GM19324 (cell line): ENCODE data around the gene EFCAB8.

Experiments used
- ATAC-seq: cut with Tn5 transposase; IDR thresholded peaks from one replicate; pipeline ENCODE4 v1.9.1; 2021; ENCODE audit warnings: mild to moderate bottlenecking, moderate library complexity; ENCODE audit not compliant: unreplicated experiment, low FRiP score

EFCAB8 gene, protein sequence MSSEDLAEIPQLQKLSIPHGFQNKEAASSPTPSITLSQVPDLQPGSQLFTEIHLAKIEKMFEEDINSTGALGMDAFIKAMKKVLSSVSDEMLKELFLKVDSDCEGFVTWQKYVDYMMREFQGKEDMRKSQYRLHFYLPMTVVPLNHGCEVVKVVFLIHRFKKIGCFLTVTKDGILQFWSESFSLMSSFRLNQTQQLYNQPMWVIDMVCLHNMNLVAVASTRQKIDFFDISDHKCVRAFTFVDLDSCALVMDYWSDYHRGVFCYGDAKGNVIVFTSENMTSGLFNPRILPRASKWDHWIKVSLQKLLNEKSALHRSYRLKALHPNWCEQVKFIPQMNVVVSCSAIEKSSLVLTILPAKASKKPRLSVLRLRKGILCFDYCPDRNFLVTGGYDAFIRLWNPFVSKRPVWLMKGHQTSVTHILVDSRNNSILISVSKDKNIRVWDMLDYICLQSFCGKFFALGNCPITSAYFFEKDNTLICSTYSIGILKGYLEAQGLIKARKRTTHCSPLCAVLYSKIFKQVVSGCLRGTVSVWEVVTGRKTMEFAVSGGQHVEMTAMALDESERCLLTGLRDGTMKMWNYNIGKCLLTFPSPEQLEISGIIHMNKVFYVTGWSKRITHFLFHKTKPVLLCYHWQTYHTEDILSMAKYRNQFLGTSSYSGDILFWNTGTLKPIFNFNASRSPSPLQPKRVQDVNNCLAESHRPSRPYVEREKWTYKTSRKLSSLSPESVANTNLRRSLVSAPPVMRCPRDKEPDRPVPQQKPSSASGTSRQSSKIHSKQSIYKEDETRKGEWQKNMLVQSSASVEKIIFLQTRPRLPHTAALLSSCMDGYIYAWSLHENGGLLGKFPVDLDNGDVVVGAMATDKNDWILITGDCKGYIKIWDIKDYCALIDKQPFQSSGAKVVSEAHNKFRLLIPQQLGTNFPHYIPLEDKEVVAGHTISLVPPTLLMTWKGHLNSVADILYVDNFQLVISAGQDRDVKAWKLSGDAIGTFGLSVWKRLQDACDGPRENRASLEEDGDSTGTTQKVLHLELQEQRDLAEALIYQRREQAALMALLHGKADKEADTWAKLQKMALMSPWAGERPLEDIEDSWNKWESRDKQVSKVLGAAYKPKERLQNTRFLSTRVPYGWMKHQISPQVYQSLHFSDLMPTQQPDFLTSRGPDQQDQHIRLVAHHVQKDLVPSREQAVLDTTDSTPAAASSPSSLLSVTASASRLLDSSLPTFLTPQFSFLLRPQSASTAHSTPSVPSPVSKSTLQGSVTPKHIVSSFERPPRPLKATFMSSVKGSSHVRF

DNA sequence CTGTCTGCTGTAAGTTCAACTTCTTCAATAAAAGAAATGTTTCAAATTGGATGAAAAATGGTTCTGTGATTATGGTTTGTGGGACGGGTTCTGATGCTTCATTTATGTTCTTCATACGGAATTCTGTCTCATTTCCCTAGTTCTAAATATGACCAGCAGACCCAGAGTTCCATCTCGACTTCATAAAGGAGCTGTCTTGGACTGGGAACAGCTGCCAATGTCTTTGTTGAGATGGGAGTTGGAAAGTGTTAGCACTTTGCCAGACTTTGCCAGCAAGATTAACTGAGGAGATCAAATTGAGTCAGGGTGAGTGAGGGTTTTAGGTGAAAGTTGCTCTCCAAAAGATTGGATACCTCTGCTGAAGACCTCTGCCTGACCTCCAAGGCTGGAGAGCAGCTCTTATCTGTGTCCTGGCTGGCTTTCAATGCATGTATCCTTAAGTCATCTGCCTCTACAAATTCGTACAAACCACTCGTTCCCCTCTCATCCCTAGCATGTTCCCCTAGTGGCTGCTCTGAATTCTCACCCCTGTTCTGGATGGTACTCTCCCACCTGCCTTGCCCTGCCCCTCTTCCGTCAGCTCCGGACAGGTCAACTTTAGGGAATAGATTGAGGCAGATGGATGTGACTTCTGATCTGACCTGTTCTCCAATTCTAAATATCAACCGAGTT, at the start of gene EFCAB8:
TSS of gene EFCAB8 (plus strand) at position 223 of the 672 bp plus-strand sequence. CDS start 4,870 bp downstream, outside the sequence.
- ATAC-seq: no peak

DNA sequence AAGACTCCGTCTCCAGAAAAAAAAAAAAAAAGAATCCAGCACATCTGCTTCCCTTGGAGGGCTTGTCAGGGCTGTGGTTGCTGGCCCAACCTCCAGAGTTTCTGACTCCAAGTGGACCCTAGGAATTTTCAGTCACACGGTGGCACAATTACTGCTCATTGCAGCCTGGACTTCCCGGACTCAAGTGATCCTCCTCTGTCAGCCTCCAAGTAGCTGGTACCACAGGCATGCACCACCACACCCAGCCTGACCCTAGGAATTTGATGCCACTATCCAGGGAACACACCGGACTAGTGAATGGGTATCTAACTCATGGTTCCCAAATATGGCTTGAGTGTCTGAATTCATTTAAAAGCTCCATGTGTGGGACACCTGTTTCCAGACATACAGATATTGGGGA, 48.8 kb upstream of the EFCAB8 start:
- no peak for ATAC-seq

DNA sequence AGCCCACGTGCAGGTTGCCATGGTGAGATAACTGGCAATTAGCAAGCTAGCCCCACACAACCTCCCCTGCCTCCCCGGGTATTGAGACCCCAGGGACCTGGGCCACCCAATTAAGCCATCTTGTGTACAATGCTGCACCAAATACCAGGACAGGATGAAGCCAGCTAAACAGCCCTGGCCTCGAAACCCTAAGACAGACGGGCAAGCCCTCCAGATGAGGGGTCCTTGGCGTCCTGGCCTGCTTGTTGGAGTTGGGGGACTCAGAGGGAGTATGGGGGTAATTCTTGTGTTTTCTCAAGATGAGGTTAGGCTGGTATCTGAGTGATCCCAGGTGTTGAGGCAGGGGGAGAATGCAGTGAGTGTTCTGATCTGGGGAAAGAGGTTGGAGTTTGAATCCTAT, 47.8 kb upstream of the EFCAB8 start:
- no peak for ATAC-seq

DNA sequence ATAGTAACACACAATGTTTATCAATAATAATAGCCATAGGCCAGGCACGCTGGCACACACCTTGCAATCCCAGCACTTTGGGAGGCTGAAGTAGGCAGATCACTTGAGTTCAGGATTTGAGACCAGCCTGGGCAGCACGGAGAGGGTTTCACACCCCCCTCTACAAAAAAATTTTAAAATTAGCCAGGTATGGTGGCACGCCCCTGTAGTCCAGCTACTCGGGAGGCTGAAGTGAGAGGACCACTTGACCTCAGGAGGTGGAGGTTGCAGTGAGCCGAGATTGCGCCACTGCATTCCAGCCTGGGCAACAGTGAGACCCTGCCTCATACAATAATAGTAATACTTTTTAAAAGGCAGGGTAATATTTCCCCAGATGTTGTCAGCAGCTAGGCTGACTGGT, 46.8 kb upstream of the EFCAB8 start:
- ATAC-seq: no peak

DNA sequence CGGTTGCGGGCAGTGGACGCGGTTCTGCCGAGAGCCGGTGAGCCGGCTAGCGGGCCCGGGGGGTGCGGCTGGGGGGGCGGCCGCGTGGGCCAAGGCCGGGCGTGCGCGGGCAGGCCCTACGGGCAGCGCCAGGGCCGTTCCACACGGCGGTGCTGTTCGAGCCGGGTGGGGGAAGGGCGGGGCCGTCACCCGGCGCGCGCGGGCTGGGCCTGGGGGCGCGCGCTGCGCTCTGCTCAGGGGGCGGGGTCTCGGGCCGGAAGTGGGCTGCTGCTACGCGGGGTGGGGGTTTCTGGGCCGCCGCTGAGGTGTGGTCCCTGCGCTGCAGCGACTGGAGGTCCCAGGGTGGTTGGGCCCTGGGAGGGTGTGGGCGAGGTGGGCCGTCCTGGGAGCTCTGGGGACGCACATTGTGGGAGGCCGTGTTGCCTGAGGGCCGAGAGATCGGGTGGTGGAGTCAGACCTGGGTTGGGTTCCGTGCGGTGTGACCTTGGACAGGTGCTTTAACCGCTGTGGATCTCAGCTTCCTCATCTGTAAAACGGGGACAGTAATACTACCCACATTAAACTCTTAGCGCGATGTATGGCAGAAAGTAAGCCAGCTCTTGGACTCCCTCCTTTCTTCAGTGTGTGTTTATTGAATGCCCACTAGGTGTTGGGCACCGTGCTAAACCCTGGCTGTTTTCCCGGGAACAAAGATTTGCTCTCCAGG, 38.6 kb upstream of the EFCAB8 start:
- peak; percentile 75 for ATAC-seq

DNA sequence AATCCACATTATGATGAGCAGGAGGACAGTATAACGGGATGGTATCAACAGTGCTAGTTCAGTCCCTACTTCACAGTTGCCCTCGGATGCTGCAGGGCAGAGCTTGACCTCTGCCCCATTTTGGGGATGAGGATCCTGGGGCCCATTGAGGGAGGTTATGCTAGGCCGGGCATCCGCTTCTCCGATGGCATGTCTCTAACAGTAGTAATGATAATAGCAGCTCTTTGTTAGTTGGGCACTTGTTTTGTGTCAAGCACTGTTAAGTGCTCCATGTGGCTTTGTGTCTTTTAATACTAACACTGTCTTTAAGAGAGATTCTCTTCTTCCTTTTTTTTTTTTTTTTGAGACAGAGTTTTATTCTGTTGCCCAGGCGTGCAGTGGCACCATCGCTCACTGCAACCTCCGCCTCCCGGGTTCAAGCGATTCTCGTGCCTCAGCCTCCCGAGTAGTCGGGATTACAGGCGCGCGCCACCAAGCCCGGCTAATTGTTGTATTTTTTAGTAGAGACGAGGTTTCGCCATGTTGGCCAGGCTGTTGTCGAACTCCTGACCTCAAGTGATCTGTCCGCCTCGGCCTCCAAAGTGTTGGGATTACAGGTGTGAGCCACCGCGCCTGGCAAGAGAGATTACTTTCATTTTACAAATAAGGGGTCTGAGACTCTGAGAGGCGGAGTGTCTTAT, 37.9 kb upstream of the EFCAB8 start:
- ATAC-seq: no peak

DNA sequence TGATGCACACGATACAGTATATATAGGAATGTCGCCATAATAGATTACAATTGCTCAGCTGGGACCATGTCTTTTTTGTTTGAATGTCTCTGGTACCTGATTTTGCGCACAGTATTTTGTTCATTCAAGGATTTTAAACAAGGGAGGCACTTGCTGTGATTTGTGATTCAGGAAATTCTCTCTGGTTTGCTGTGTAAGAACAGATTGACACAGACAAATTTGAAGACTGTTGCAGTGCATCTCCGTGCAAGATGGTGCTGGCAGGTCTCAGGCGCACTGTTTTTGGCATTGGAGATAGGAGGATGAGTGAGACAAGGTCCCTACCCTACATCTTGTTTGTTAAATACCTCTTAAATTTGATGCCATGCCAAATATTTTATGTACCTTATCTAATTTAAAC, 36.5 kb upstream of the EFCAB8 start:
- no peak for ATAC-seq

DNA sequence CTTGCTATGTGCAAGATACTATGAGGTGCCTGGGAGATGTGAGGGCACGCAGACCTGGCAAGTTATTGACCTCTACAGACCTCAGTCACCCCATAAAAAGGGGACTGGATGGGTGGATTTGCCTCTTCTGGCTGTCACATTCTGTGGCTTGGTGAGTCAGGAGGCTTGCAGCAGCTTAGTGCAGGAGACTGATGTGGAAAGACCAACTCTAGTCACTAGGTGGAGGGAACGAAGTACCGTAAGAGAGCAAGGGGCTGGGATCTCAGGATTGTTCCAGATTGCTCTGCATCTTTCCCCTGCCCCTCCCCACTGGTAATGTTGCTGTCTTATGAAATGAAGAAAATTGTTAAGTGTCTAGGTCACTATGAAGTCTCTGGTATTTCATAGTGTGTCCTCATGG, 35.6 kb upstream of the EFCAB8 start:
- ATAC-seq: no peak

DNA sequence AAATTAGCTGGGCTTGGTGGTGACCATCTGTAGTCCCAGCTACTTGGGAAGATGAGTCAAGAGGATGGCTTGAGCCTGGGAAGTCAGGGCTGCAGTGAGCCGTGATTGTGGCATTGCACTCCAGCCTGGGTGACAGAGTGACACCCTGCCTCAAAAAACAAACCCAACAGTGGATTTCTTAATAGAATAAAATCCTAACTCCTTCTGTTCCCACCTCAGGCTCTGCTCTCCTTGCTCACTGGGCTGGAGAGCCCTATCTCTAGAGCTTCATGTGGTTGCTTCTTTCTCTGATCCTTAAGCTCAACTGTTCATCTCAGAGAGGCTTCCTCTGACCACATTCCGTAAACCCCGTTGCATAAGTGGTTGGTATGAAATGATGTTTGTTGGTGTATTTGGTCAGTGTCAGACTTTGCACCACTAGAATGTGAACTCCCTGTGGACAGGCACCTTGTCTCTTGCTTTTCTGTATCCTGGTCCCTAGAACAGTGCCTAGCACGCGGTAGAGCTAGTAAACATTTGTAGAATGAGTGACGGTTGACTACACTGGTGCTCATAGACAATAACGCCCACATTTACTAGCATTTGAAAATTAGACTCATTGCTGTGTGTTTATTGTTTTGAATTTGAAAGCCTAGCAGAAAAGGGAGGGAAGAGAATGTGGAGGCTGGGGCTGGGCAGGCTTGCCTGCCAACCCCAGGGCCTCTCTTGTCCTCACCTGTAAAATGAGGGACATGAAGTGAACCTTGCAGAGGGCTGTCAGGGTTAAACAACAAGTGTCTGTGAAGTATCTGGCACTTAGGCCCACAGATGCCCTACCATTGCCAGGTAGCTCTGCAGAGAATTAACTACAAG, 34.8 kb upstream of the EFCAB8 start:
- ATAC-seq: no peak

DNA sequence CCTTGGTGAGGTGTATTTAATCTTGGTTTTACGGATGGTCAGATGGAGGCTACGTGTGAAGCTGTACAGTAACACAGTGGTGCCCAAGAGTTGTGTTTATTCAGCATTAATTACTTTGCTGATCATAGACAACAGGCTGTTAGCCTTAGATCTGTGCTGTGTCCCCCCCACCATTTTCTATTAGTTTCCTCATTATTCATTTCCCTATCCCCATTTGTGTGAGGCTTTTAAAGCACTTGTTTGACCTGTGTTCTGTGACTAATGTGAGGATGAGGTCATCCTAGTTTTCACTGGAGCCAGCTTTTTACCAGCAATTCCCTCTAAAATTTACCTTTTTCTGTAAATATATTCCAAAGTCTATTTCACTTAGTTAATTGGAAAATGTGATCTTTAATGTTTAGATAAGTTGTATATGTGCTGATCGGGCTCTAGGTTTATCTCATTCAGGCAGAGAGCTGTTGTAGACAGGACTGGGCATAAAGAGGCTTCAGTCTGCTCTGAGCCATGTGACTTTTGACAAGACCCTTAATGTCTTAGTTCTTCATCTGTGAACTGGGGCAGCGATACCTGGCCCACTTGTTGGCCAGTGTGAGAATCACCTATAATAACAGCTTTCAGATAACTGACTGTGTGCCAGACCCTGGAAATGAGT, 30.6 kb upstream of the EFCAB8 start:
- no peak for ATAC-seq

DNA sequence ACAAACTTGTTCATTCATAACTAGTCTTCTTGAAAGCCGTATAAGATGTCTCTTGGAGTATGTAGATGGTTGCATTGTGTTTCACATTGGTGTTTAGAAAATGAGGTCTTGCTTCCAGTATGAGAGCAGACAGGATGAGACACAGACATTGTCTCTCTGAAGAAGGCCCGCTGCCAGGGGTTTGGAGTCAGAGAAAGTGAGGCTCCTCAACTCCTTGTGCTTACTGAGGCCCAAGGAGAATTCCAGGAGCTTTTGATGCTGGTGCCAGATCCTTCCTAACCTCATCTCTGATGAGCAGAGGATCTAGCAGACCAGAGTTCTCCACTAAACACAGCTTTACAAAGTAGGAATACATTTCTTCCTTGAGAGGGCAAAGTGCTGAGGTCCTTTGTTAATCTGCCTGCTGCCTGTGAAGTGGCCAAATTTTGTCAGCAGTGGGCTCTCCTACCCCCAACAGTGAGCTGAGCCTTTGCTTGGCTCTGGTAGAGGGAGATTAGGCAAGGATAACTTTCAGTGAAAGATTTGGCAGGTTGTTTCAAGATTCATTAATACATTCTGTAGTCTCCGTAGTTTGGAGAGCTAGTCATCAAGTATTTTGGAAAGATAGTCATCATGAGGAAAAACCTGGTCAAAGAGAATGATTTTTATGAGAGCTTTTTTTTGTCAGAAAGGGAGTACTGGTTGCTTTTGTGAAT, 29.3 kb upstream of the EFCAB8 start:
- no peak for ATAC-seq

DNA sequence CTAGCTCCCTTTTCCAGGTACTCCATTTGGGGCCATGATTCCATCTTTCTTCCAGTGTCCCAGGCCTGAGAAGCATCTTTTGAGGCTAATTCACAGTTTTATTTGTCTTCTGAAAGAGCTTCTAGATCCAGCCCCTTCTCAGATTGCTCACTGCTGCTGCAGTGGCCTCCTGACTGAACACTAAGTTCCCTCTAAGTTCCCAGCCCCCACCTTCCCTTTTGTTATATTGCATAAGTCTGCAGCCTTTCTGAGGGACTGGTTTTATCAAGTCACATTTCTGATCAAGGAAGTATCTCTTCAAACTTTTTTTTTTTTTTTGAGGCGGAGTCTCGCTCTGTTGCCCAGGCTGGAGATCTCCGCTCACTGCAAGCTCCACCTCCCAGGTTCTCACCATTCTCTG, 28.3 kb upstream of the EFCAB8 start:
- no peak for ATAC-seq

DNA sequence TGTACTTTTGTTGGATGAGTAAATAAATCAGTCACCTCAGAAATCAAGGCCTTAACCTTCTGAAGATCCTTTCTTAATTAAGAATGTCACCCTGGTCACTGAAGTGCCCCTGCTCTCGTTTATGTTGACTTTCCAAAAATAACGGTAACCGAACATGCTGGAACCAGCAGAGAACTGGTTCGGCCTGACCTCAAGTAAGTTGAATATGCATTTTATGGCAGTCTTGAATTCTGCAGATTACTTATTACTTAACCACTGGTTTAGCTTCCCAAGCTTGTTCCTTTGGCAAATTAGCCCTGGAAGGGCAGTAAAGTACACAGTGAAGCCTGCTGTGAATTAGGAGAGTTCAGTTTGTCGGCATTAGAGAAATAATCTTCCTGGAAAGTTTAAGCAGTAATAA, 26.7 kb upstream of the EFCAB8 start:
- no peak for ATAC-seq

DNA sequence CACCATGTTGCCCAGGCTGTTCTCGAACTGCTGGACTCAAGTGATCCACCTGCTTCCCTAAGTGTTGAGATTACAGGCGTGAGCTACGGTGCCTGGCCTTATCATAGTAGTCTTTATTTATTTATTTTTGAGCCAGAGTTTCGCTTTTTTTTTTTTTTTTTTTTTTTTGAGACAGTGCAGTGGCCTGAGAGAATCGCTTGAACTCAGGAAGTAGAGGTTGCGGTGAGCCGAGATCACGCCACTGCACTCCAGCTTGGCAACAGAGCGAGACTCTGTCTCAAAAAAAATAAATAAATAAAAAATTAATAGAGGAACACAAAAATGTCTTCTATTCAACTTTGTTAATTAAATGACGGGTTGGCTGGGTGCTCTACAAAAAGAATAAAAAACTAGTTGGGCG, 26.1 kb upstream of the EFCAB8 start:
- no peak for ATAC-seq

DNA sequence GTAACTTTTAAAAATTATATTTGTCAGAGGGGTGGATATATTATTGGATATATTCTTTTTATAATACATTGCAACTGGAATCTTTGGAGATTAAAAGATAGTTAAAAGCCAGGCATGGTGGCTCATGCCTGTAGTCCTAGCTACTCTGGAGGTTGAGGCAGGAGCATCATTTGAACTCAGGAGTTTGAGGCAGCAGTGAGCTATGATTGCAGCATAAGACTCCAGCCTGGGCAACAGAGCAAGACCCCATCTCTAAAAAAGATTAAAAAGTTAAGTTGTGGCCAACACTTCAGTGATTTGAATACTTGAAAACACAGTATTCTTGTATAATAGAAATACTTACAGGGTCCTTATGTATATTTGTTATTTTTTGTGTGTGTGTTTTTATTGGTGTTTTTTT, 23.8 kb upstream of the EFCAB8 start:
- no peak for ATAC-seq

DNA sequence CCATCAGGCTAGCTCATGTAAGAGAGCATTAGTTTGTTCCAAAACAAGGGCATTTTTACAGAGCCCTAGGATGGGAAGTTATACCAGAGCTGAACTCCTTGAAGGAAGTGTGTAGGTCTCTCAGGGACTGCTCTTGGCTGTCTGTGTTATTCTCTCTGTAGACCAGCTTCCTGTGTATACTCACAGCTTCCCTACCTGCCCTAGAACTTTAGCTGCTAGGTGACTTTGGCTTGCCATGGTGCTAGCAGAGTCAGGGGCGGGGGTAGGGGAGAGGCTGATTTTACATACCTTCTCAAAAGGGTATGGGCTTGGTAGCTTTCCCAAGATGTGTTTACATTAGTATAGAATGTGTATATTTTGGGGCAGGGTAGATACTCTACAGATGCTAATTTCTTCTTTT, 21.6 kb upstream of the EFCAB8 start:
- no peak for ATAC-seq
